GM23338 (cell line): ENCODE measurements around the gene SLC6A19. TPM values are rescaled to one million over a fixed set of nuclear protein-coding genes. Genes with fewer than 3 reads are reported as not detected.

Source experiments
- ATAC-seq: fragments of 200-7000 bp; cut with Tn5 transposase; 3 replicates; pipeline ENCODE4 v1.9.1; 2020
- DNase-seq: peaks from one replicate; pipeline ENCODE4 v3.0.0-alpha.2; 2015; ENCODE audit warnings: low spot score
- H2AFZ ChIP-seq: fragments of 200-600 bp; sonication (generic); 2 replicates; pipeline ENCODE4 v1.8.0; 2016; ENCODE audit warnings: antibody characterized with exemption, mild to moderate bottlenecking, moderate library complexity
- H3F3A ChIP-seq: fragments of 200-600 bp; sonication (generic); replicated peaks from 2 replicates; pipeline ENCODE4 v1.8.0; 2017; ENCODE audit warnings: antibody characterized with exemption, mixed run types, low read depth
- H3K27ac ChIP-seq: fragments of 200-600 bp; sonication (generic); 2 replicates; pipeline ENCODE4 v1.6.1; 2016; ENCODE audit warnings: low read depth
- H3K27me3 ChIP-seq: fragments of 200-600 bp; sonication (generic); 2 replicates; pipeline ENCODE4 v1.8.0; 2016; ENCODE audit warnings: mild to moderate bottlenecking, mixed run types, moderate library complexity; ENCODE audit not compliant: insufficient read depth
- H3K36me3 ChIP-seq: fragments of 200-600 bp; sonication (generic); 2 replicates; pipeline ENCODE4 v1.8.0; 2016; ENCODE audit warnings: mild to moderate bottlenecking; ENCODE audit not compliant: insufficient read depth
- H3K4me1 ChIP-seq: fragments of 200-600 bp; sonication (generic); 2 replicates; pipeline ENCODE4 v1.8.0; 2016; ENCODE audit warnings: mild to moderate bottlenecking, moderate library complexity; ENCODE audit not compliant: insufficient read depth
- H3K4me2 ChIP-seq: fragments of 200-600 bp; sonication (generic); 2 replicates; pipeline ENCODE4 v1.7.1; 2017; ENCODE audit warnings: mixed run types
- H3K4me3 ChIP-seq: fragments of 200-600 bp; sonication (generic); 2 replicates; pipeline ENCODE4 v1.6.1; 2016; ENCODE audit warnings: mixed run types
- H3K79me2 ChIP-seq: fragments of 200-600 bp; sonication (generic); replicated peaks from 2 replicates; pipeline ENCODE4 v1.8.0; 2017; ENCODE audit warnings: mild to moderate bottlenecking; ENCODE audit not compliant: insufficient read depth
- H3K9me2 ChIP-seq: fragments of 200-600 bp; sonication (generic); 2 replicates; pipeline ENCODE4 v1.8.0; 2017; ENCODE audit not compliant: insufficient read depth
- H4K20me1 ChIP-seq: fragments of 200-600 bp; sonication (generic); replicated peaks from 2 replicates; pipeline ENCODE4 v1.8.0; 2017; ENCODE audit warnings: mild to moderate bottlenecking; ENCODE audit not compliant: insufficient read depth
- H3K27ac Mint-ChIP-seq: 2 replicates; pipeline ENCODE4 v1.8.0; 2020; ENCODE audit warnings: inconsistent platforms, mild to moderate bottlenecking, moderate library complexity, mixed read lengths
- H3K27me3 Mint-ChIP-seq: 3 replicates; pipeline ENCODE4 v1.8.0; 2022; ENCODE audit warnings: low read depth, mild to moderate bottlenecking, moderate library complexity, mixed read lengths, inconsistent platforms; ENCODE audit not compliant: insufficient read depth, poor library complexity
- H3K36me3 Mint-ChIP-seq: 3 replicates; pipeline ENCODE4 v1.8.0; 2021; ENCODE audit warnings: low read depth, mild to moderate bottlenecking, inconsistent platforms, moderate library complexity, mixed read lengths
- H3K4me1 Mint-ChIP-seq: 3 replicates; pipeline ENCODE4 v1.8.0; 2020; ENCODE audit warnings: mild to moderate bottlenecking, inconsistent platforms, mixed read lengths
- H3K4me3 Mint-ChIP-seq: 3 replicates; pipeline ENCODE4 v1.8.0; 2021; ENCODE audit warnings: moderate library complexity, mild to moderate bottlenecking, inconsistent platforms, mixed read lengths
- H3K9me3 Mint-ChIP-seq: 3 replicates; pipeline ENCODE4 v1.8.0; 2020; ENCODE audit warnings: moderate library complexity, mild to moderate bottlenecking, inconsistent platforms, mixed read lengths
- CREB1 ChIP-seq: fragments of 250-450 bp; sonication (Bioruptor Pico); IDR thresholded peaks from 2 replicates; pipeline ENCODE4 v1.5.0; 2020; ENCODE audit warnings: low read depth, mild to moderate bottlenecking, moderate library complexity
- EZH2 ChIP-seq: fragments of 200-600 bp; sonication (generic); IDR thresholded peaks from one replicate; pipeline ENCODE4 v1.8.0; 2017; ENCODE audit warnings: antibody characterized with exemption, mild to moderate bottlenecking, low read depth; ENCODE audit not compliant: unreplicated experiment
- EZH2phosphoT487 ChIP-seq: fragments of 200-600 bp; sonication (generic); IDR thresholded peaks from one replicate; pipeline ENCODE4 v1.8.1; 2018; ENCODE audit warnings: antibody characterized with exemption; ENCODE audit not compliant: unreplicated experiment
- NANOG ChIP-seq: IDR thresholded peaks from 2 replicates; pipeline ENCODE4 v1.6.1; 2016; ENCODE audit warnings: antibody characterized with exemption, borderline replicate concordance
- ZNF114 ChIP-seq: fragments of 250-450 bp; sonication (Bioruptor Pico); IDR thresholded peaks from 2 replicates; pipeline ENCODE4 v1.5.0; 2020; ENCODE audit warnings: mild to moderate bottlenecking, moderate library complexity
- polyA plus RNA-seq: library from polyadenylated mRNA; unstranded; fragments of >200 nt; fragmentation: Nextera tagmentation; extraction: Ambion mirVana; gene quantifications from 2 replicates; pipeline ENCODE4 v1.2.1, GENCODE V29; 2016
- total RNA-seq: library from RNA; depleted of rRNA; stranded (reverse); fragments of >200 nt; shearing (Covaris generic); gene quantifications from 2 replicates; pipeline ENCODE4 v1.2.3, GENCODE V29; 2014
- TF ChIP-seq, protein P1 (sequence below): fragments of 250-450 bp; sonication (Bioruptor Pico); IDR thresholded peaks from 2 replicates; pipeline ENCODE4 v1.5.0; 2020; ENCODE audit warnings: mild to moderate bottlenecking, moderate library complexity

The SLC6A19 gene
- total and polyA plus RNA-seq, 2 experiments from 2014 or later, result not detected

GRCh38 chr5:1180096-1180495 lies 21.3 kb upstream of the SLC6A19 start:
- Histone ChIP-seq H3K79me2 (no peaks in the 10 kb centered on the region), H3K9me2 (no peaks in the 10 kb centered on the region), H2AFZ (no peak overlapping the region), H3F3A (peaks cover 3% of the 10 kb centered on the region; the same call in 1 of the 2 replicates), H3K36me3 (no peaks in the 10 kb centered on the region), H3K4me2 (no peak overlapping the region), H3K4me1 (no peaks in the 10 kb centered on the region), H3K27ac (no peak overlapping the region), H3K4me3 (no peak overlapping the region), H4K20me1 (no peaks in the 10 kb centered on the region), H3K27me3 (no peaks in the 10 kb centered on the region)
- H3K36me3 Mint-ChIP-seq, result no peaks in the 10 kb centered on the region
- TF ChIP-seq NANOG (no peak), EZH2 (no peak)
- no peak overlapping the region for H3K27ac Mint-ChIP-seq
- H3K4me3 Mint-ChIP-seq, result no peak overlapping the region
- H3K27me3 Mint-ChIP-seq, result peaks cover 2% of the 10 kb centered on the region
- H3K4me1 Mint-ChIP-seq, result no peaks in the 10 kb centered on the region
- DNase-seq, result no peak
- H3K9me3 Mint-ChIP-seq, result no peaks in the 10 kb centered on the region
- ATAC-seq, result no peak

DNA sequence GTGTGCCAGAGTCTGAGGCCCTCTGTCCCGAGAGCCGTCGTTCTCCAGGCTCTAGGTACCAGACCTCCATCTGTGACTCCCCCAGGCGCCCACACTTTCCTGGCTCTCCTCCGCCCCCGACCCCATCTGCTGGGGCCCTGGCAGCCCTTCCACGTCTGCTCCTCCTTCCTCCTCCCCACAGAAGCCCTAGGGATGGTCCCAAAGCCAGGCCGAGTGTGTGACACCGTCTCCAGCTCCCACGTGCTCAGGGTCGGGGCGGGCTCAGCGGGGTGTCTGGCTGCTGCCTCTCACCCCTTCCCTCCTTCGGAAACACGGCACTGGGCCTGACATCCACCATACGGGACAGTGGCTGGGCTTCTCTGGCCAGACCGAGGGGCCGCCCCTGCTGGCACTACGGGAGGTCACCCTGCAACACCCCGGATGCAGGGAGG lies 20.5 kb upstream of the SLC6A19 start:
- H3K4me1 Mint-ChIP-seq, result no peaks in the 10 kb centered on the region
- ATAC-seq (no peak), DNase-seq (no peak)
- Histone ChIP-seq H2AFZ (no peak overlapping the region), H3K9me2 (no peaks in the 10 kb centered on the region), H3K4me3 (no peak overlapping the region), H3F3A (peaks cover 5% of the 10 kb centered on the region; the same call in 1 of the 2 replicates), H3K36me3 (no peaks in the 10 kb centered on the region), H3K4me2 (no peak overlapping the region), H3K79me2 (no peaks in the 10 kb centered on the region), H3K27ac (no peak overlapping the region), H3K4me1 (no peaks in the 10 kb centered on the region), H4K20me1 (no peaks in the 10 kb centered on the region), H3K27me3 (no peaks in the 10 kb centered on the region)
- H3K36me3 Mint-ChIP-seq, result no peaks in the 10 kb centered on the region
- H3K27ac Mint-ChIP-seq, result no peak overlapping the region
- no peaks in the 10 kb centered on the region for H3K9me3 Mint-ChIP-seq
- TF ChIP-seq ZNF114 (no peak), EZH2phosphoT487 (no peak), CREB1 (CRISPR knock-in tag) (no peak), EZH2 (no peak)
- TF ChIP-seq, protein P1, sequence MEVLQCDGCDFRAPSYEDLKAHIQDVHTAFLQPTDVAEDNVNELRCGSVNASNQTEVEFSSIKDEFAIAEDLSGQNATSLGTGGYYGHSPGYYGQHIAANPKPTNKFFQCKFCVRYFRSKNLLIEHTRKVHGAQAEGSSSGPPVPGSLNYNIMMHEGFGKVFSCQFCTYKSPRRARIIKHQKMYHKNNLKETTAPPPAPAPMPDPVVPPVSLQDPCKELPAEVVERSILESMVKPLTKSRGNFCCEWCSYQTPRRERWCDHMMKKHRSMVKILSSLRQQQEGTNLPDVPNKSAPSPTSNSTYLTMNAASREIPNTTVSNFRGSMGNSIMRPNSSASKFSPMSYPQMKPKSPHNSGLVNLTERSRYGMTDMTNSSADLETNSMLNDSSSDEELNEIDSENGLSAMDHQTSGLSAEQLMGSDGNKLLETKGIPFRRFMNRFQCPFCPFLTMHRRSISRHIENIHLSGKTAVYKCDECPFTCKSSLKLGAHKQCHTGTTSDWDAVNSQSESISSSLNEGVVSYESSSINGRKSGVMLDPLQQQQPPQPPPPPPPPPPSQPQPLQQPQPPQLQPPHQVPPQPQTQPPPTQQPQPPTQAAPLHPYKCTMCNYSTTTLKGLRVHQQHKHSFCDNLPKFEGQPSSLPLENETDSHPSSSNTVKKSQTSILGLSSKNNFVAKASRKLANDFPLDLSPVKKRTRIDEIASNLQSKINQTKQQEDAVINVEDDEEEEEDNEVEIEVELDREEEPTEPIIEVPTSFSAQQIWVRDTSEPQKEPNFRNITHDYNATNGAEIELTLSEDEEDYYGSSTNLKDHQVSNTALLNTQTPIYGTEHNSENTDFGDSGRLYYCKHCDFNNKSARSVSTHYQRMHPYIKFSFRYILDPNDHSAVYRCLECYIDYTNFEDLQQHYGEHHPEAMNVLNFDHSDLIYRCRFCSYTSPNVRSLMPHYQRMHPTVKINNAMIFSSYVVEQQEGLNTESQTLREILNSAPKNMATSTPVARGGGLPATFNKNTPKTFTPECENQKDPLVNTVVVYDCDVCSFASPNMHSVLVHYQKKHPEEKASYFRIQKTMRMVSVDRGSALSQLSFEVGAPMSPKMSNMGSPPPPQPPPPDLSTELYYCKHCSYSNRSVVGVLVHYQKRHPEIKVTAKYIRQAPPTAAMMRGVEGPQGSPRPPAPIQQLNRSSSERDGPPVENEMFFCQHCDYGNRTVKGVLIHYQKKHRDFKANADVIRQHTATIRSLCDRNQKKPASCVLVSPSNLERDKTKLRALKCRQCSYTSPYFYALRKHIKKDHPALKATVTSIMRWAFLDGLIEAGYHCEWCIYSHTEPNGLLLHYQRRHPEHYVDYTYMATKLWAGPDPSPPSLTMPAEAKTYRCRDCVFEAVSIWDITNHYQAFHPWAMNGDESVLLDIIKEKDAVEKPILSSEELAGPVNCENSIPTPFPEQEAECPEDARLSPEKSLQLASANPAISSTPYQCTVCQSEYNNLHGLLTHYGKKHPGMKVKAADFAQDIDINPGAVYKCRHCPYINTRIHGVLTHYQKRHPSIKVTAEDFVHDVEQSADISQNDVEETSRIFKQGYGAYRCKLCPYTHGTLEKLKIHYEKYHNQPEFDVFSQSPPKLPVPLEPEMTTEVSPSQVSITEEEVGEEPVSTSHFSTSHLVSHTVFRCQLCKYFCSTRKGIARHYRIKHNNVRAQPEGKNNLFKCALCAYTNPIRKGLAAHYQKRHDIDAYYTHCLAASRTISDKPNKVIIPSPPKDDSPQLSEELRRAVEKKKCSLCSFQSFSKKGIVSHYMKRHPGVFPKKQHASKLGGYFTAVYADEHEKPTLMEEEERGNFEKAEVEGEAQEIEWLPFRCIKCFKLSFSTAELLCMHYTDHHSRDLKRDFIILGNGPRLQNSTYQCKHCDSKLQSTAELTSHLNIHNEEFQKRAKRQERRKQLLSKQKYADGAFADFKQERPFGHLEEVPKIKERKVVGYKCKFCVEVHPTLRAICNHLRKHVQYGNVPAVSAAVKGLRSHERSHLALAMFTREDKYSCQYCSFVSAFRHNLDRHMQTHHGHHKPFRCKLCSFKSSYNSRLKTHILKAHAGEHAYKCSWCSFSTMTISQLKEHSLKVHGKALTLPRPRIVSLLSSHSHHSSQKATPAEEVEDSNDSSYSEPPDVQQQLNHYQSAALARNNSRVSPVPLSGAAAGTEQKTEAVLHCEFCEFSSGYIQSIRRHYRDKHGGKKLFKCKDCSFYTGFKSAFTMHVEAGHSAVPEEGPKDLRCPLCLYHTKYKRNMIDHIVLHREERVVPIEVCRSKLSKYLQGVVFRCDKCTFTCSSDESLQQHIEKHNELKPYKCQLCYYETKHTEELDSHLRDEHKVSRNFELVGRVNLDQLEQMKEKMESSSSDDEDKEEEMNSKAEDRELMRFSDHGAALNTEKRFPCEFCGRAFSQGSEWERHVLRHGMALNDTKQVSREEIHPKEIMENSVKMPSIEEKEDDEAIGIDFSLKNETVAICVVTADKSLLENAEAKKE (CRISPR knock-in tag), result no peak
- H3K27me3 Mint-ChIP-seq, result peaks cover 4% of the 10 kb centered on the region
- no peak overlapping the region for H3K4me3 Mint-ChIP-seq
